ENCODE results near the gene PIP5K1B. TPM values are rescaled to one million over a fixed set of nuclear protein-coding genes. Genes with fewer than 3 reads are reported as not detected.

The PIP5K1B gene
- total RNA-seq, 1 experiment from 2014 or later, result 2.5 TPM

DNA sequence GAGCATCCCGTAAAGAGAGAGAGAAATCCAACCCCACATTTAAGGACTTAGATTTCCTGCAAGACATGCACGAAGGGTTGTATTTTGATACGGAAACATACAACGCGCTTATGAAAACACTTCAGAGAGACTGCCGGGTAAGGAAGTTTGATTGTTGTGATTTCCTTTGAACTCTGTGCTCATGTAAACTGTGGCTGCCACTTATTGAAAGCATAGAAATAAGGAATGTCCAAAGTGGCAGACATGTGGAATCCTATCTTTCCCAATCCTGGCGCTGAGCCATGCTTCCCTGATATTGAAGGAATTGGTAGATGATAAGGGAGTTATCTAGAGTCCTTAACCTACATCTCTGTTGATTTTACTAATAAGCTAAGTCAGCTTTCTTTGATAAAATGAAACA is 189.5 kb downstream of the PIP5K1B start:
- Histone ChIP-seq H2AFZ (ENCODE audit: low read length) (no peak overlapping the region), H3K4me1 (ENCODE audit: insufficient read depth, low read length) (no peaks in the 10 kb centered on the region; the same call in 1 of the 2 replicates), H3K23ac (ENCODE audit: insufficient read length, low read depth, low read length) (no peak overlapping the region), H2BK20ac (ENCODE audit: low read depth, low read length, poor library complexity, severe bottlenecking) (no peak overlapping the region), H2BK12ac (ENCODE audit: insufficient read length, low read depth, low read length) (no peak overlapping the region), H3K23me2 (ENCODE audit: insufficient read length, low read depth, low read length, poor library complexity, severe bottlenecking) (no peaks in the 10 kb centered on the region), H2BK15ac (ENCODE audit: low read depth, low read length) (no peak overlapping the region), H4K91ac (ENCODE audit: insufficient read length, low read depth, low read length) (no peak overlapping the region), H4K20me1 (ENCODE audit: control insufficient read depth, insufficient read depth, insufficient read length) (no peaks in the 10 kb centered on the region), H3K27ac (ENCODE audit: insufficient read length, low read depth, low read length) (no peak overlapping the region), H3K56ac (ENCODE audit: insufficient read length, low read depth, low read length) (no peak overlapping the region), H3K9me3 (ENCODE audit: control insufficient read depth, low read depth, low read length) (no peaks in the 10 kb centered on the region), H2BK5ac (ENCODE audit: insufficient read length, low read length) (no peak overlapping the region), H4K8ac (replicated peaks; ENCODE audit: insufficient read length, low read depth, low read length) (no peak overlapping the region), H3K79me1 (ENCODE audit: insufficient read depth, low read depth, low read length, poor library complexity, severe bottlenecking) (no peaks in the 10 kb centered on the region), H3K4ac (ENCODE audit: low read depth, low read length) (no peak overlapping the region), H3K9ac (ENCODE audit: extremely low read depth, insufficient read length, low read length) (no peak overlapping the region), H4K5ac (ENCODE audit: insufficient read length, low read depth, low read length) (no peak overlapping the region), H3K79me2 (ENCODE audit: insufficient read depth, low read length) (no peaks in the 10 kb centered on the region), H3K27me3 (ENCODE audit: insufficient read depth, low read length) (no peaks in the 10 kb centered on the region), H2BK120ac (ENCODE audit: low read depth, low read length, poor library complexity, severe bottlenecking) (no peak overlapping the region), H3T11ph (ENCODE audit: low read length) (no peak overlapping the region), H2AK5ac (ENCODE audit: insufficient read length, low read length) (no peak overlapping the region), H3K14ac (ENCODE audit: insufficient read depth, low read length) (no peak overlapping the region), H3K18ac (ENCODE audit: insufficient read length, low read depth, low read length) (no peak overlapping the region), H3K4me2 (ENCODE audit: insufficient read depth, insufficient read length, low read length) (no peak overlapping the region)
- Mint-ChIP-seq H3K4me1 (peaks cover 28 to 38% of the 10 kb centered on the region in 2 experiments), H3K4me3 (no peak overlapping the region), H3K36me3 (ENCODE audit: insufficient read depth in 1 of 3, low read depth in 3 of 3) (no peaks in the 10 kb centered on the region; a peak in 2 of 7 replicates), H3K27me3 (ENCODE audit: low read depth) (no peaks in the 10 kb centered on the region; the same call in 1 of the 2 replicates), H3K9me3 (no peaks in the 10 kb centered on the region), H3K27ac (no peak overlapping the region)
- DNase-seq, result no peak
- TF ChIP-seq, protein P1, sequence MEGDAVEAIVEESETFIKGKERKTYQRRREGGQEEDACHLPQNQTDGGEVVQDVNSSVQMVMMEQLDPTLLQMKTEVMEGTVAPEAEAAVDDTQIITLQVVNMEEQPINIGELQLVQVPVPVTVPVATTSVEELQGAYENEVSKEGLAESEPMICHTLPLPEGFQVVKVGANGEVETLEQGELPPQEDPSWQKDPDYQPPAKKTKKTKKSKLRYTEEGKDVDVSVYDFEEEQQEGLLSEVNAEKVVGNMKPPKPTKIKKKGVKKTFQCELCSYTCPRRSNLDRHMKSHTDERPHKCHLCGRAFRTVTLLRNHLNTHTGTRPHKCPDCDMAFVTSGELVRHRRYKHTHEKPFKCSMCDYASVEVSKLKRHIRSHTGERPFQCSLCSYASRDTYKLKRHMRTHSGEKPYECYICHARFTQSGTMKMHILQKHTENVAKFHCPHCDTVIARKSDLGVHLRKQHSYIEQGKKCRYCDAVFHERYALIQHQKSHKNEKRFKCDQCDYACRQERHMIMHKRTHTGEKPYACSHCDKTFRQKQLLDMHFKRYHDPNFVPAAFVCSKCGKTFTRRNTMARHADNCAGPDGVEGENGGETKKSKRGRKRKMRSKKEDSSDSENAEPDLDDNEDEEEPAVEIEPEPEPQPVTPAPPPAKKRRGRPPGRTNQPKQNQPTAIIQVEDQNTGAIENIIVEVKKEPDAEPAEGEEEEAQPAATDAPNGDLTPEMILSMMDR (conservative IDR thresholded peaks at IDR 0.05), result no peak
- WGBS (ENCODE audit: extremely low coverage, insufficient read length, low lambda C conversion rate), result no CpG with 5 or more reads among the region's 7 CpGs
